Stimulated activated effector memory CD8-positive, alpha-beta T cell treated with anti-CD3 and anti-CD28 coated beads, Interleukin-12 subunit alpha, Interleukin-12 subunit beta, amount 100 ng/mL, for 72 hours (primary cell): ENCODE data around the gene FCRL6.

Experiments
- ATAC-seq: fragments of 150-1000 bp; cut with Tn5 transposase; 2 replicates; pipeline ENCODE4 v1.10.0; 2021
- DNase-seq, 2 donors: peaks; one replicate each; pipeline ENCODE4 v3.0.0; 2021 to 2022; ENCODE audit warnings: low spot score in 2 of 2
- H3K27ac Mint-ChIP-seq: one replicate; pipeline ENCODE4 v1.8.0; 2022; ENCODE audit warnings: mild to moderate bottlenecking, mixed read lengths
- H3K36me3 Mint-ChIP-seq: one replicate; pipeline ENCODE4 v1.8.0; 2022; ENCODE audit warnings: mild to moderate bottlenecking, mixed read lengths
- H3K4me1 Mint-ChIP-seq: one replicate; pipeline ENCODE4 v1.8.0; 2022; ENCODE audit warnings: mixed read lengths
- H3K4me3 Mint-ChIP-seq: one replicate; pipeline ENCODE4 v1.8.0; 2022; ENCODE audit warnings: mild to moderate bottlenecking, mixed read lengths
- H3K9me3 Mint-ChIP-seq: one replicate; pipeline ENCODE4 v1.8.0; 2022; ENCODE audit warnings: mixed read lengths

The FCRL6 gene

DNA sequence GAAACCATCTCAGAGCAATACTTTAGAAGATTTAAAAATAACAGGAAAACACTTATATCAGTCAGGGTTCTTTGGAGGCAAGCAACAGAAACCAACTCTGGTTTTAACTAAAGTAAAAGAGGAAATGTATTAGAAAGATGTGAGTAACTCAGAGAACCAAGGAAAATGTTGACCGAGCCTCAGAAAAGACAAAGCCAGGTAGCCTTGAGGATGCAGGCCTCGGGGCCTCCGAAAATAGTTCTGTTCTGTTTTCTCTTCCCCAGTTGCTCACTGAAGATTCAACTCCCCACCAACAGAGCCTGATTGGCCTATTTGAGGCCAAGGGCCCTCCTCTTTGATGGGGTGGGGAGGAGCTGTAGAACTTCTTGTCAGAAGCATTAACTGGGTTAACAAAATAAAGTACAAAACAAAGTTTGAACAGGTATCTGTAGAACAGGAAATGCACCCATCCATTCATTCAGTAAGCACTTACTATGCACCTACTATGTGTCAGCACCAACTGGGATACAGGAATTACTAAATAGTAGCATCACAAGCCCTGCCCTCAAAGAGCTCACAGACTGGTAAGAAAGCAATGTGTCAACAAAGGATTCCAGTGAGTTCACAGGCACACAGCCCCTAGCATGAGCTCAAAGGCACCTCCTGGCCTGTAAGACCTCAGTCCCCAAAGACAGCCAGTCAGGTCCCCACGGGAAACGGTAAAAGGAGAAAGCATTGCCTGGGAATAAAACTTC is 37.1 kb downstream of the FCRL6 start:
- ATAC-seq (peak; percentile 64), DNase-seq (no peak)
- peaks cover 29% of the 10 kb centered on the region for H3K4me1 Mint-ChIP-seq
- H3K4me3 Mint-ChIP-seq, result no peak overlapping the region
- no peaks in the 10 kb centered on the region for H3K9me3 Mint-ChIP-seq
- peak overlapping the region; percentile 38 for H3K27ac Mint-ChIP-seq
- peaks cover 5% of the 10 kb centered on the region for H3K36me3 Mint-ChIP-seq

- Mint-ChIP-seq H3K4me1 (peaks cover 25% of the 10 kb centered on the region), H3K9me3 (no peaks in the 10 kb centered on the region), H3K27ac (no peak overlapping the region), H3K4me3 (no peak overlapping the region), H3K36me3 (peaks cover 2% of the 10 kb centered on the region)
- DNase-seq (no peak), ATAC-seq (no peak)
Observed at GRCh38 chr1:159841749-159842148, 39.6 kb downstream of the FCRL6 start.

DNA sequence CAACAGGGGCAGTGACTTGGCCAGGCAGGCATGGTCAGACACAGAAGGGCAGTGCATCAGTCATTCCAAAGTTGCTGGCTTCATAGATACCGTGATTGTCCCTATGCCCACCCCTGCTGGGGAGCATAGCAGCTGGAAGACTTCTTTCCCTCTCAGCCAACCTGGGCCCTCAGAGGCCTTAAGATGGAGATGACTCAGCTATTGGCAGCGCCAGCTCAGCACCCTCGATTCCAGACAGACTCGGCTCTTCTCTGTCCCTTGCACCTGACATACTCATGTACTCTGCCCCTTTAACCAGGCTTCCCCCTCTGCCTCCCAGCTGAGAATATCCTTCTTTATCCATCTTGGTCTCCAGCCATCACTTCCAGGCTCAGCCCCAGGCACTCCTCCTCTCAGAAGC is 41.3 kb downstream of the FCRL6 start:
- Mint-ChIP-seq H3K4me3 (no peak overlapping the region), H3K4me1 (peaks cover 28% of the 10 kb centered on the region), H3K9me3 (no peaks in the 10 kb centered on the region), H3K27ac (no peak overlapping the region), H3K36me3 (no peaks in the 10 kb centered on the region)
- ATAC-seq, result no peak
- no peak for DNase-seq

DNA sequence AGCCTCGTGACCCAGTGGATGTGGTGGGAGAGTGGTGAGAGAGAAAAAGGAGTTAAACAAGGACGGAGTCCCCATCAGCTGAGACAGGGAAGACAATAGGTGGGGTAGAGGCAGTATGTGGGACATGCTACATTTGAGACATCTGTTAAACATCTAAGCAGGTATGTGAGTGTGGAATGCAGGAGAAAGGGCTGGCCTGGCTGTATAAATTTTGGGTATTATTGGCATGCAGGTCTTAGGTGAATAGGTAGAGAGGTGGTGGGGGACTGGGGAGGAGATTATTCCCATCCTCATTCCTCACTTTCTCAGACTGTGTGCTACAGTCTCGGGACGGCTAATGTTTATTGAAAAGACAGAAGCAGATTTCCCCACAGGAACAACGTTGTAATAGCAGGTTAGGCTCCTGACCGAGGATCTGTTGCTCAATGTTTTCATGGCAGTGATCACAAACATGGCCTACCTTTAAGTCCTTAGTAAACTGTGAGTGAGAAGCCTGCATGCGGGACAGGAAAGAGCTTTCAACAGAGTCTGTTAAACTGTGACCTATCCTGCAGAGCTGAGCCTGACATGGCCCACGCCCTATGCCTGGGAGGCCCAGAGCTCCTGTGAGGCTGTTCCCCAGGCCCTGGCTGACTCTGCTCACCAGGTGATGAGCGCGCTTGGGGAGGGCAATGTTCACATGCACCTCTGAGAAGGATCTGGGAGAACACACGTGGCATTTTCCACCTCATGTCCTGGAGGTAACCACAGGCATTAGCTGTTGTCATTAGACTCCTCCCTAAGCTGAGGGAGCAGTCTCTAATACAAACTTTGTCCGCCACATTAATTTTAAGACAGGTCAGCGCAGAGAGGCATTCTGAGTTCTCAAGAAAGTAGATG is 43.8 kb downstream of the FCRL6 start:
- no peak for DNase-seq
- no peak overlapping the region for H3K4me3 Mint-ChIP-seq
- no peaks in the 10 kb centered on the region for H3K9me3 Mint-ChIP-seq
- ATAC-seq, result no peak
- H3K4me1 Mint-ChIP-seq, result peaks cover 26% of the 10 kb centered on the region
- no peaks in the 10 kb centered on the region for H3K36me3 Mint-ChIP-seq
- peak overlapping the region; percentile 8 for H3K27ac Mint-ChIP-seq

DNA sequence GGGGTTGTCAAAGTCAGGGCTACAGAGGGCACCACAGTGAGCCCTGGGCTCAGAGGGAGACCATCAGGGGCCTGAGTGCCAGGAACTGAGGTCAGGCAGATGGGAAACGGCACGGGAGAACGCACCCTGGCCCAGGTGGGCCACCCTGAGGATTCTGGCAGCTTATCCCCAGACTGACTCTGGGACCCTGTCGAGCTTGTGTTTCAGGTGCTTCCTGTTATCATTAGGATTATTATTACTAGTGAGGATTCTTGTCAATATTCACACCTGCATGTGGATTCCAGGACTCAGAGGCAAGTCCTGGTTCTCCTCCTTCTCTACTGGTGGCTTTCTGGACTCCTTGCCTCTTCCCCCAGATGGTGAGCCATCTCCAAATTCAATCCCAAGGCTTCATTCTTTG is 45.1 kb downstream of the FCRL6 start:
- no peaks in the 10 kb centered on the region for H3K36me3 Mint-ChIP-seq
- no peak overlapping the region for H3K4me3 Mint-ChIP-seq
- no peak overlapping the region for H3K27ac Mint-ChIP-seq
- ATAC-seq (no peak), DNase-seq (no peak)
- H3K4me1 Mint-ChIP-seq, result peaks cover 35% of the 10 kb centered on the region
- no peaks in the 10 kb centered on the region for H3K9me3 Mint-ChIP-seq

DNA sequence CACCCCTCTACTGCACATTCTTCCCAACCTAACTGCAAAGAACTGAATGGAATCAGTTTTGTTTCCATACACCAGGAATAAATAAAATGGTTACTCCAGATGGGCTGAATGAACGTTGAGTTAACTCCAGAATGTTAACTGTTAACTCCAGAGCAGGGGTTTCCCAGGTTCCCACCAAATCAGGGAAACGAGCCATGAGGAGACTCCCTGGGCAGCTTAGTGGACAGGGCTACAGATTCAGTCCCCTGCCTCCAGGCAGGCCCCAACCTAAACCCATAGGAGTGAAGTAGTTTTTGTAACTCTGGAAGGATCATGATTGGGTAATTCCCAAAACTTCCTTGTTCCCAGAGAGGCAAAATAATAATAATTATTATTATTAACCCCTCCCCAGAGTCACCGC is 46.2 kb downstream of the FCRL6 start:
- Mint-ChIP-seq H3K4me1 (peaks cover 35% of the 10 kb centered on the region), H3K36me3 (no peaks in the 10 kb centered on the region), H3K4me3 (no peak overlapping the region), H3K27ac (no peak overlapping the region), H3K9me3 (no peaks in the 10 kb centered on the region)
- ATAC-seq (no peak), DNase-seq (no peak)

DNA sequence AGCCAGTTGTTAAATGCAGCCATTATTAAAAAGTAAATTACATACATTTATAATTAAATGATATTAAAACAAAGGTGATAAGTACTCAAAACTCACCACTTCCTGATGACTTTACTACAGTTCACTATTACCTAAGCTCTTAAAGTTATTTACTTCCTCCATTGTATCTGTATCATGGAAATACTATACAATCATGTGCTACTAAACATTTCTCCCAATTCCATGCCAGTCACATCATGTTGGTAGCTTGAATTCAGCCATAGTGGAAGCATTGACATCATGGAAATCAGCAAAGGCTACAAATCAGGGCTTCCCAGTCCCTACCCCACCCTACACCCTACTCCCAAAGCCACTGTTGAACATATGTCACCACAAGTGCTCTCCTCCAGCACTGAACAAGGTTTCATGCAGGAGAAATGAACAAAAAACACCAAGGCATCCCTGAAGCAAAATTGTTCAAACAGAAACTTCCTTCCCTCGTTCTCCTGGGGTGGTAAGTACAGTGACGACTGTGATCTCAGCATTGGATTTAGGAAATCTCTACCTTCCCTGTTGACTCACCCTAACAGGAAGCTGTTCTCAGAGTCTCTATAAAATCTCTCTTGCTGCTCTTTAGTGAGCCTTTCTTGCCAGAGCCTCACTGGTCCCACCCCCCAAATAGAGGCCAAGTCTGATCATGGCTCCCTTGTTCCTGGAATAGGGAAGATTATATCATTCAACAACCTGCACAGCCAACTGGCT is 47.6 kb downstream of the FCRL6 start:
- Mint-ChIP-seq H3K36me3 (no peaks in the 10 kb centered on the region), H3K9me3 (no peaks in the 10 kb centered on the region), H3K4me3 (no peak overlapping the region), H3K27ac (peak overlapping the region; percentile 2), H3K4me1 (peaks cover 36% of the 10 kb centered on the region)
- no peak for ATAC-seq
- DNase-seq, result no peak

DNA sequence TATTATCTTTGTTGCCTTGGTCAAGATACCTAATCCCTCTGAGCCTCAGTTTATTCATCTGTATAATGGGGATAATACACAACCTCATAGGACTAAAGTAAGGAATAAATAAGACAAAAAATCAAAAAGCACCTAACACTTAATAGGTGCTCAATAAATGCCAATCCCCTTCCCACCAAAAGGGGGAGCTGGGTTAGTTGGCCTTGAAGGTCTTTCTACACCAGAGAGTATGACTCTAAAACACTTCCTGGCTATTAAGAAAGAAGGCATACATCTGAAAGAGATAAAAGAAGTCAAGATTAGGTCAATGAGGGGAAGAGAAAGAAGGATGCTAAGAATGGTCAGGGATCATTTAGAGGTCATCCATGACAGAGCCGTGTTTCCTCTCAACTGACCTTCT is 49.2 kb downstream of the FCRL6 start:
- Mint-ChIP-seq H3K27ac (peak overlapping the region; percentile 19), H3K4me3 (no peak overlapping the region), H3K9me3 (no peaks in the 10 kb centered on the region), H3K4me1 (peaks cover 43% of the 10 kb centered on the region), H3K36me3 (no peaks in the 10 kb centered on the region)
- ATAC-seq (no peak), DNase-seq (no peak)

DNA sequence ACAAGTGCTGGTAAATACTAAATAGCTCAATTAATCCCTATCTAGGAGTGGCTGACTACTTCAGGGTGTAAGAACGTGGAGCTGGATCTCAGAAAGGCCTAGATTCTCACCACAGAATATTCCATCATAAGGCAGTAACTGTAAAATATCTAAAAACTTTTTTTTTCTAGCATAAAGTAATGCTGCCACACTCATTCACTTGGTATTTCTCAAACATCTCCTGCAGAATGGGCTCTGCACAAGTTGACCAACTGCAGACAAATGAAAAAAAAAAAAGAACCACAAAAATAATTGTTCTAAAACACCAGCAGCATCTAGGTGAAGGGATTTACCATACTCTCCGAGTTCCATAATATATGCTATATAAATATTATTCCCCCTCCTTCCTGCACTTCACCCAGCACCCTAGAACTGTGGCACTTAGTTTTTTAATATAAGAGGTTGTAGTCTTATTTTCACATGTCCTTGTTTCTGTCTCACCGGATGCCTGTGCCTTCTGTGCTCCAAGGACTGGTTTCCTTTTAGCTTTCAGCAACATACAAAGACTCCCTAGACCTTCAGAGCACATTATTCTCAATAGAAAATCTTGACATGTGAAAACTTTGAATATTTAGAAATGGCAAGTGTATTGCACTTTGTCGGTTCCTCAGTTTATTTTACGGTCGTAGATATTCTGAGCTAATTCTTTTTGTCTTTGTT is 51.4 kb downstream of the FCRL6 start:
- DNase-seq (no peak), ATAC-seq (no peak)
- Mint-ChIP-seq H3K9me3 (no peaks in the 10 kb centered on the region), H3K27ac (peak overlapping the region; percentile 43), H3K36me3 (no peaks in the 10 kb centered on the region), H3K4me1 (peaks cover 38% of the 10 kb centered on the region), H3K4me3 (peak overlapping the region; percentile 73)

GRCh38 chr1:159854116-159854692 is 52.0 kb downstream of the FCRL6 start:
- Mint-ChIP-seq H3K9me3 (no peaks in the 10 kb centered on the region), H3K4me1 (peaks cover 35% of the 10 kb centered on the region), H3K27ac (peak overlapping the region; percentile 43), H3K36me3 (no peaks in the 10 kb centered on the region), H3K4me3 (peak overlapping the region; percentile 73)
- DNase-seq, result peak; percentile 7 to 61
- ATAC-seq, result peak; percentile 27

DNA sequence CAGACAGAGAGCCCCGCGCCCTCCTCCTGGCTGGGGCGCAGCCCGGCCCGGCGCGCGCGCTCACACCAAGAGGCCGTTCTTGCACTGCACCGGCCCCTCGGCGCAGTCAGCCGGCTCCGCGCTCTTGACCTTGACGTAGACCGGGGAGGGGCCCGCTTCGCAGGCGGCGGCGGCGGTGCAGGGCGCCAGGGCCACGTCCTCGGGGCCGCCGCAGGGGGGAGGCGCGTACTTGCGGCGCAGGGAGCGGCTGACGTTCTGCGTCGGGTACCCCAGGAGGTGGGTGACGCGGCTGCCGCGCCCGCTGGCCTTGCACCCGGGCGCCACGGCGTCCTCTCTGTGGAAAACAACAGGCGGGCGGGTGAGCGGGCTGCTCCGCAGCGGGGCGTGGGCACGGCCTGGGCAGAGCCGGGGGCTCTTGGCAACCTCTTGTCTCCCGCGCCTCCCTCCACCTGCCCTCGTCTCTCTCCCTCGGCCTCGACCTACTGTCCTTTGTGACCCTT is 52.6 kb downstream of the FCRL6 start:
- DNase-seq (peak; percentile 68 to 84), ATAC-seq (peak; percentile 96)
- Mint-ChIP-seq H3K9me3 (no peaks in the 10 kb centered on the region), H3K4me3 (peak overlapping the region; percentile 73), H3K4me1 (peaks cover 34% of the 10 kb centered on the region), H3K36me3 (no peaks in the 10 kb centered on the region), H3K27ac (peak overlapping the region; percentile 84)

DNA sequence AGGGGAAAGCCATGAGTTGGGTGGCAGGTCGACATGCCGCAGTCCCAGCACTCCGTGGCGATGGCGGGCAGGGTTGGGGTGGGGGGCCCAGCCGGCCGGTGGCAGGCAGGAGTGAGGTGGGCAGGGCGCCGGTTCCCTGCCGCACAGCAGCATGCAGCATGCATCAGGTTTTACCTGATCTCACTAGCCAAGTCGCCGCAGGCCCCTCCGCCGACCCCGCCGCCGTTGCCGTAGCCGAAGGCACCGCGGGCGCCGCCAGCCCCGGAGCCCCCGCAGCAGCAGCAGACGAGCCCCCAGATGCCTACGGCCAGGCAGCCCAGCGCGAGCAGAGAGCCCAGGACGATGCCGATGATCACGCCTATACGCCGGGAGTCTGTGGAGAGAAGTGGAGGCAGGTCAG is 53.5 kb downstream of the FCRL6 start:
- no peaks in the 10 kb centered on the region for H3K9me3 Mint-ChIP-seq
- H3K36me3 Mint-ChIP-seq, result no peaks in the 10 kb centered on the region
- H3K4me1 Mint-ChIP-seq, result peaks cover 25% of the 10 kb centered on the region
- peak overlapping the region; percentile 84 for H3K27ac Mint-ChIP-seq
- ATAC-seq (no peak), DNase-seq (no peak)
- peak overlapping the region; percentile 73 for H3K4me3 Mint-ChIP-seq

GRCh38 chr1:159856576-159856975 is 54.4 kb downstream of the FCRL6 start:
- no peak overlapping the region for H3K27ac Mint-ChIP-seq
- H3K36me3 Mint-ChIP-seq, result no peaks in the 10 kb centered on the region
- H3K4me1 Mint-ChIP-seq, result peaks cover 20% of the 10 kb centered on the region
- DNase-seq (no peak), ATAC-seq (no peak)
- H3K9me3 Mint-ChIP-seq, result no peaks in the 10 kb centered on the region
- H3K4me3 Mint-ChIP-seq, result no peak overlapping the region

- Mint-ChIP-seq H3K4me1 (peaks cover 13% of the 10 kb centered on the region), H3K4me3 (no peak overlapping the region), H3K36me3 (no peaks in the 10 kb centered on the region), H3K9me3 (no peaks in the 10 kb centered on the region), H3K27ac (no peak overlapping the region)
- no peak for DNase-seq
- no peak for ATAC-seq
Observed at GRCh38 chr1:159857889-159858288, 55.7 kb downstream of the FCRL6 start.
